HL-60/S4 treated with retinoic acid at 250 ng/mL for 4 days and 3 days (cell line): Measurements from ENCODE around the gene CDC42SE2.

ENCODE experiments used
- in situ Hi-C: fragments of 300-500 bp; cut with MboI; formaldehyde crosslinking; loops from 2 replicates; pipeline ENCODE4 v1.7.0; 2022; ENCODE audit warnings: low sequenced_read_pairs

Gene CDC42SE2

DNA sequence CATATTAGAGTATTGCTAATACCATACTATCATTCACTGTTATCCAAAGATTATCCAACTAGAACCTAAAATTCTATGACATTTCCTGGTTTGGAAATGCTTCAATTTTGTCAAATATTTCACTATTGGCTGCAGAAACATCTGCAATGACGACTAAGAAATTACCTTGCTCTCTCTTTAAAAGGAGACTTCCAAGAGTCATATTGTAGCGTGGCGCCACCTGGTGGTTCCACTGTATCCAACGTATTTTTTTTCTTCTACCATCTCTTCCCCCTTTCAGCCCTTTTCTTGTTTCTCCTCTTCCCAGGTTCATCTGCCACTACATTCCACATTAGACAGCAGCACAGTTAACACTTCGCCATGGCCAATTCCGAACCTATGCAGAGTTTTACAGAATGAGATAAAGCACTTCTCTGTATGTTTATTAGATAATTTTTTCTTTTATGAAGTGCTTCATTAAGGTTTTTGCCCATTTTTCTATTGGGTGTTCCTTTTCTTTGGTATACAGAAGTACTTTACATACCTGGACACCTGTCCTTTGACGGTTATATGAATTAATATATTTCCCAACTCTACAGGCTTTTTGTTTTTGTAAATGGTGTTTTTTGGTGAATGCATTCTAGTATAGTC is 153.5 kb downstream of the CDC42SE2 start:
- in situ Hi-C loops, result no loop called here

DNA sequence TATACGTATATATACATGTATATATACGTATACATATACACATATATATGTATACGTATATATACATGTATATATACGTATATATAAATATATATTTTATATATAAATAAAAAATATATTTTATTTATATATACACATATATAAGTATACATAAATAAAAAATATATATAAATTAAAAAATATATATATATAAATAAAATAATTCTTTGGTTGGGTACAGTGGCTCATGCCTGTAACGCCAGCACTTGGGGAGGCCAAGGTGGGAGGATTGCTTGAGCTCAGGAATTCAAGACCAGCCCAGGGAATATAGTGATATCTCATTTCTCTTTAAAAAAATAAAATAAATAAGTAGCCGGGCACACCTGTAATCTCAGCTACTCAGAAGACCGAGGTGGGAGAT is 155.0 kb downstream of the CDC42SE2 start:
- in situ Hi-C loops, result no loop called here

DNA sequence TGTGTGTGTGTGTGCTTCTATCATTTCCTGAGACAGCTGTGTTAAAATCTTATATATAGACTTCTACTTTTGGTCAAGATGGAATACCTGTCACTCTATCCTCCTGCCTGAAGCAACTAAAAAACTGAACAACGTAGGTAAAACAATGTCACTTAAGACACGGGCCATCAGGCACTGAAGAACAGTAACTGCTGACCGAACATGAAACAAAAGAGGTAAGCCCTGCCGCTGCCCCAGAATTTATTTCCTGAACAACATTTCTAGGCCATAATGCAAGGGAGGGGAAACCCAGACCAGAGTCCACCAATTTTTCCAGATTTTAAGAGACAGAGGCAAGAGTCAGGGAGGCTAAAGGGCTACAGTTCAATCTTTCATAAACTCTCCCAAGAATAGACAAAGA is 156.0 kb downstream of the CDC42SE2 start:
- in situ Hi-C loops, result no loop called here

- in situ Hi-C loops, result no loop called here
Measured at GRCh38 chr5:131423056-131423455, 159.2 kb downstream of the CDC42SE2 start.

DNA sequence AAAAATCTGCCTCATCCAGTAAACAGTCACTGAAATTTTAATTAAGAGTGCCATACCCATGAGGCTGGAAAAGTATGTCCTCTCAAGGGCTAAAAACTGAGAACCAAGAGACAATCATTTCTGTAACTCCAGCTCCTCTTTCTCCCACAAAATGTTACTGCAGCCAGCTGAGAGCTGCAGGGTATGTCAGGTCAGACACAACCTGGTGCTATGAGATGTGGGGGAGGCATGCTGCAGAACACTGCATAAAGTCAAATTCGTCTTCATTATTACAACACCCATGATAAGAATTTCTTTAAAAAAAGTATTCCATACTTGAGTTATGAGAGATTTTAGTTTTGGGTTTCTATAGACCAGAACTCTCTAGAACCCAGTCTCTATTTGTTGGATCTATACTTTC is 162.2 kb downstream of the CDC42SE2 start:
- in situ Hi-C loops, result no loop called here

DNA sequence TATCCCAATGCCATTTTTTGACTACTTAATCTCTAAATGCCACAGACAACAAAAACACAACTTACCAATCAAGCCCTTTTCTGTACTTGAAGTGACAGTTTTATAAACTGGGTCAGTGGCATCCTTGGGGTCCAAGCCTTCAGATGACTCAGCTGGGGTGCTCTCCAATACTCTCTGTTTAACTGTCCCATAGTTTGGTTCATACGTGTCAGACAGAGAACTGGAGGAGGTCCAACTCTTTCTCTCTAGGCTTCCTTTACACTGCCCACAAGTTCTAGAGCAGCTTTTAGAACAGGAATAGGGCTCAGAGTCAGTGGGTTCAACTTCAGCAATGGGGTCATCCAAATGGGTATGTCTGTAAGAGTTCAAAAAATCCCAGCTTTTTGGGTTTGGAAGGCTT is 166.9 kb downstream of the CDC42SE2 start:
- in situ Hi-C loops, result no loop called here

- in situ Hi-C loops, result no loop called here
Measured at GRCh38 chr5:131431794-131432193, 167.9 kb downstream of the CDC42SE2 start.

DNA sequence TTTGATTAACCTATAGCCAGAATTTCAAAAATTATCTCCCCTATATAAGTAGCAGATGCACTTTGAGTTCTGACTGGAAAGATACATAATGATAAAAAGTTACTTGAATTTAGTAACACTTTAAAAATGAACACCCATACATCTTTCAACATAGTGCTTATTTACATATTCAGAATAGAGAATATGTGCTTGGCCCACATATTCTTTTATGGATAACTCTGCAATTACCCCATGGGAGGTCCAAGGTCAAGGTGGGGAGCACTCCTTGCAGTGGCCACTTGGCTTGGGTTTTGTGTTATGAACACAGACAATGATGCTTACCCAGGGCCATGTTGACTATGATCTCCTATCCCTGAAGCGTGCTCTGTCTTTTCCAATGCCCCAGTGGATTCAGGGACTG is 169.3 kb downstream of the CDC42SE2 start:
- in situ Hi-C loops, result no loop called here

DNA sequence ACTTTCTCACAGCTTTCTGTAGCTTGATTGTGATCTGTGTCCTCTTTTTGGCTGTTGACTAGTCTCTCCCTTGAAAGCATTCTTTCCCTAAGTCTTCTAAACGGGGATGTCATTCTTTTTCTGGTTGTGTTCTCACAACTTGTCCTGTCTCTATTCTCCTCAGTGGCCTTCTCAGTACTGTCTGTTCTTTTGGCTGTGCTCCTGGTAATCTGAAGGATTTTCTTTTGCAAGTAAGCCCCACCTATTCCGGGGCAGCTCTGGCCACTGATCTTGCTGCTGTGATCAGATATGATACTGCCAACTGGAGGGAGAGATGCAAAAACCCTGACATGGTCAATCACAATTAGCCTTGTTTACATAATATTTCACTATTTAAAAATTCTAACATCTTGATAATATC is 172.2 kb downstream of the CDC42SE2 start:
- in situ Hi-C loops, result no loop called here

GRCh38 chr5:131441184-131441583 is 177.3 kb downstream of the CDC42SE2 start:
- in situ Hi-C loops, result no loop called here
